ENCODE data around the gene FGD4.

The FGD4 gene

DNA sequence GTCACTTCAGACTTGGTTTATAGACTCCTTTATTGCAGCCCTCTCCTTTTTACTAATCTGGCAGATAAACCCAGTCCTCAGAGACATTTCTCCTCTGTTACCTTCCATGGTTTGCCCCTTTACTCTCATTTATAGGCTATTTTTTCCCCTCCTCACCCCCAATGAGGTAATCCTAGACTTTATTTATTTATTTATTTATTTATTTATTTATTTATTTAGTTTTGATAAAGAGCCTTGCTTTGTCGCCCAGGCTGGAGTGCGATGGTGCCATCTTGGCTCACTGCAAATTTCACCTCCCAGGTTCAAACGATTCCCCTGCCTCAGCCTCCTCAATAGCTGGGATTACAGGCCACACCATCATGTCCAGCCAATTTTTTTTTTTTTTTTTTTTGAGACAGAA is 8.4 kb downstream of the FGD4 start:
- no peak for FAIRE-seq

DNA sequence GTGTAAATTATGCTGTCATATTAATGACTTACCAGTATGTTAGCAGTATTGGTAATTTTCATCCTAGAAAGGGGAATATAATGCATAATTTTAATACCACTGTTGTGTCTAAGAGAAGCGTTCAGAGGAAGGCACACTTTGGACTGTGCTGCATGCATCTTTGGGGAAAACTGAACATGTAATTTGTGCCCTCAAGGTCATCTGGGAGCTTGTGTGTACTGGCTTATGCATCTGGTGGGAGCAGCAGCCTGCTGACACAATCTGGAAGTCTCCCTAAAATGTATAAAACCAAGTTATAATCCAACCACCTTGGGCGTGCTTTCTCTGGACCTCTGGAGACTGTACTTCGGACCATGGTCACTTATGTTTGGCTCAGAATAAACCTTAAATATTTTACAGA is 14.1 kb downstream of the FGD4 start:
- no peak for FAIRE-seq

DNA sequence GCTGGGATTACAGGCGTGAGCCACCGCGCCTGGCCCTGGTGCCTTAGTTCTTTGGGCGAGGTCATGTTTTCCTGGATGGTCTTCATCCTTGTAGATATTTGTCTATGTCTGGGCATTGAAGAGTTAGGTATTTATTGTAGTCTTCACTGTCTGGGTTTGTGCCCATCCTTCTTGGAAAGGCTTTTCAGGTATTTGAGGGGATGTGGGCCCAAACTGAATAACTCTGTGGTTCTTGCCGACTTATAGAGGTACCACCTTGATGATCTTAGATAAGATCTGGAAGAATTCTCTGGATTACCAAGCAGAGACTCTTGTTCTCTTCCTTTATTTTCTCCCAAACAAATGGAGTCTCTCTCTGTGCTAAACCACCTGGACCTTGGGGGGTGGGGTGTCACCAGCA is 18.9 kb downstream of the FGD4 start:
- FAIRE-seq: no peak

DNA sequence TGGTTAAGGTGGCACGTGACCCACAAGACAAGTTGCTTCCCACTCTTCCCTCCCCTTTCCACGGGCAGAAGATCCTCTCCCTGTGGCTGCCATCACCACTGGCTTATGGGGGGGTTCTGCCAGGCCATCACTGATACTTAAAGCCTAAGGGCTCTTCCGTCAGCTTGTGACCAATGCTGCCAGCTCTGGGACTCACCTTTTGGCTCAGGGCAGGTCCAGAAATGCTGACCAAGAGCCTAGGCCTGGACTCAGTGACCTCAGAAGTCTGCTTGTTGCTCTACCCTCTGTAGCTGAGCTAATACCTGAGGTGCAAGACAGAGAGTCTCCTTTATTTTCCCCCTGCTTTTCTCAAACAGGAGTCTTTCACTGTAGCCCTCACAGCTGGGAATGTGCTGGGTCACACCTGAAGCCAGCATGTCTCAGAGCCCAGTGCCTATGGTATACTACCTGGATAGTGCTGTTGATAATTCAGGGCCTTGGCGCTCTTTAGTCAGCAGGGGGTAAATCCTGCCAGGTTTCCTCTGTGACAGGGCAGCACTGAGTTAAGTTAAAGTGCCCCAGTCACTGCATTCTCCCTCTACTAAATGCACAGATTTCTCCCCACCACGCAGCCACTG is 19.7 kb downstream of the FGD4 start:
- FAIRE-seq: no peak

DNA sequence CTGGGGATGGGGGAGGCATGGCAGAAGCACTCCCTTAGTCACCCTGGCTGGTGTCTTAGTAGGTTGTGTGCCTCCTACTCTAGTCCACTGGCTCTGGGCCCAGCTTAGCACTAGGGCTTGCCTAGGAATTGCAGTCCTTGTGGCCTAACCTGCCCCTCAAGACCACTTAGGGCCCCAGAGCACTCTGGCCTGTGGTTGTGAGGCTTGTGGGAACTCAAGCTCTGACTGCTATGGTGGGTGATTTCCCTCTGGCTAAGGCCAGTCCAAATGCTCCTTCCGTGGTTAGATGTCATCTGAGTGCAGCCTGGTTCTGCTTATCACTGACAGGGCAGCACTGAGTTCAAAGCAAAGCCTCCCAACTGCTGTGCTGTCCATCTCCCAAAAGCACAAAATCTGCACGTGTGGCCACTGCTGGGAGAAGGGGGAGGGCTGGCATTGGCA is 20.2 kb downstream of the FGD4 start:
- FAIRE-seq: no peak

DNA sequence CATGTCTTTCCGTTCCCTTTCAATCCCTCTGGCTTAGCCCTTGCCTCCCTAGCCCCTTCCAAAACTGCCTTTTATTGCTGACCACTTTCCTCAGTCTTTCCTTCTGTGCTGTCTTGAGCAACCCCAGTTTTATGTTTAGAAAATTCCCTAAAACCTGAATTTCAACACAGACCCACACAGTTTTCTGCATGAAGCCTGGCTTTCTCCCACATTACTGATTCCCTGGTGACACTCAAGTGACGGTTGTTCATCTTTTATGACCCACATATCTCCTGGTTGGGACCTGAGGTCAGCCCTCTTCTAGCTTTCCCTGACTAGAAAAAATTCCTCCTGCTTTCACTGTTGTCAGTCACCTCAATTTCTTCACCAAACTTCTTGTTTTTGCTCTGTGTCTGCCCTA is 21.0 kb downstream of the FGD4 start:
- FAIRE-seq: no peak

DNA sequence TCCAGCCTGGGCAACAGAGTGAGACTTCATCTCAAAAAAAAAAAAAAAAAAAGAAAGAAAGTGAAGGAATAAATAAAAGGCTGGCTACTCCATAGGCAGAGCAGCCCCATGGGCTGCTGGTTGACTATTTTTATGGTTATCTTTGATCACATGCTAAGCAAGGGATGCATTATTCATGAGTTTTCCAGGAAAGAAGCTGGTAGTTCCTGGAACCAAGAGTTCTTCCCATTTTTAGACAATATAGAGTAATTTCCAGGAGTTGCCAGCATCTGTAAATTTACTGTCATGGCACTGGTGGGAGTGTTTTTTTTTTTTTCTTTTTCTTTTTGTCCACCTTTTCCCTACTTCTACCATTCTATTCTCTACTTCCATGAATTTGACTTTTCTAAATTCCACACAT is 24.2 kb downstream of the FGD4 start:
- FAIRE-seq: no peak

DNA sequence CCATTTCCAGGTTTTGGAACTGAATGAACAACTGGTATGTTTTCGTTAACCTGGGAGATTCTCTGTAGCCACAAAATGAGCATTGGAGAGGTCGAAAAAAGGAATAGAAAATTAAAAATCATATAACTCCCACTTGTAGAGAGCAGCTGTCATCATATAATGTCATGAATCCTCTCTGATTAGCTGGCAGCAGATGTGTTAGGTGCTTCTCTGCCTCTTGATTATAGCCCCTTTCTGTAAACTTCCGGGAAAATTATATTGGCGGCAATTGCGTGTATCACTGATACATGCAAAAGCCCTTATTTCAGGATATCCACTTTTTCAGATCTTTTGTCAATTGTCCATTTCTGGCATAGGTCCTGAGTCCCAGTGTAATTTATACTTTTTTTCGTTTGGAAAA is 31.7 kb downstream of the FGD4 start:
- FAIRE-seq: no peak

DNA sequence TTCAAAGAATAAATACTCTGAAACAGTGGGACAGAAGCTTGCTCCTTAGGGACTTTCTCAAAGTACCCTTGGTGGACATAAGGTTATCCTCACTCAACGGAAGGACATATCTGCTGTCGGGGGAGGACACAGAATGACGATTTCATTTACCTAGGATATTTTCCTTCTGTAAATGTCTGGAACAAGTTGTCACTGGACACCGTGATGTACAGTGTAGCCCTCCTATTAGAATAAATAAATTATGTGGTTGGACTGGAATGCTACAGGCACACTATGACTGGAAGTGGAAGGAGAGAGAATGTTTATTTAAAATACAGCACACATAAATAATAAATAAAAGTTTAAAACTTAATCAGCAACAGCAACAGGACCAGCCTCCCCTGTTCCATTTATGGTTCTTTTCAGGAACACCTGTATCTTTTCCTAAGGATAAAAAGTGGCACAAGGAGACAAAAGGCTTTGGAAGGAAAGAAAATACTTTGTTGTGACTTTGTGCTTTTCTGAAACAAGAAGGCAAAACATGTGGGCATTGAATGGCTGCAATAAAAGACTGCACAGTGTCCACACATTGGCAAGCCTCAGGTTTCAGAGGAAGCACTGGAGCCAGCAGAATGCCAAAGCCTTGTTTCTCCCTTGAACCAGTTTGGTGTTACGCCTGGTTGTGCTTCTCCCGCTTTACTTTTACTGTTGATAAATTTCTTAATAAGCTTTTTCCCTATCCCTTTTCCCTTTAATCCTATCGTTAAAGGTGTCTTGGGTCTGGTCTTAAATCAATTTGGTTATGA is 36.8 kb downstream of the FGD4 start:
- no peak for FAIRE-seq

DNA sequence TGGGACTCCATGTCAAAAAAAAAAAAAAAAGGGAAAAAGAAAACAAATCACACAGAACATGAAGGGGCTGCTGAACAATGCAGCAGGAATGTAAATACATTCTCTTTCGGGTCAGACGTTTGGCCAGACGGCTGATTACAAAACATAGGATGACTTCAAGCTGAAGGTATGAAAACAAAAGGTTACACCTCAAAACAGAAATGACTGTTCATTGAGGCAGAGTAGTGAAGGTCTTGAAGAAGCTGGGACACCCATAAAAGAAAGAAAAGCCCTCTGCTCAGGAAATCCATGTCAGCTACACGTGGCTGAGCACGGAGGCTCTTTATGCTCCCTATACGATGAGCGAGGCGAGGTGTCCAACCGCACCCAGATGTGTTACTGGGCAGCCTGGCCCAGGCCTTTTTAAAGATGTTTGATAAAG is 37.7 kb downstream of the FGD4 start:
- no peak for FAIRE-seq

DNA sequence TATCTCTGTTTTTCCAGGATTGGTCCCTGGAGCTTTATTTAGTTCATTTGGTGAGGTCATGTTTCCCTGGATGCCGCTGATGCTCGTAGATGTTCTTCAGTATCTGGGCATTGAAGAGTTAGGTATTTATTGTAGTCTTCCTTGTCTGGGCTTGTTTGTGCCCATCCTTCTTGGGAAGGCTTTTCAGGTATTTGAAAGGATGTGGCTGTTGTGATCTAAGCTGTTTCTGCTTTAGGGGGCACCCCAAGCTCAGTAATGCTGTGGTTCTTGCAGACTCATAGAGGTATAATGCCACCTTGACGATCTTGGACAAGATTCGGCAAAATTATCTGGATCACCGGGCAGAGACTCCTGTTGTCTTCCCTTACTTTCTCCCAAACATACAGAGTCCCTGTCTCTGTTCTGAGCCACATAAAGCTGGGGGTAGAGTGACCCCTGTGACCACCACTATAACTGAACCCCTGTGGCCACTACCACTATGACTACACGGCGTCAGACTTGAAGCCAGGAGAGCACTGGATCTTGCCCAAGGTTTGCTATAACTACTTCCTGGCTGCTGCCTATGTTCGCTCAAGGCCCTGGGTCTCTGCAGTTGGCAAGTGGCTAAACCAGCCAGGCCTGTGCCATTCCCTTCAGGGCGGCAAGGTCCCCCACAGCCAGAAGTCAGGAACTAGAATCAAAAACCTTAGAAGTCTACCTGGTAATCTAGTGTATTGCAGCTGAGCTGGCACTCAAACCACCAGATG is 40.9 kb downstream of the FGD4 start:
- FAIRE-seq: no peak

DNA sequence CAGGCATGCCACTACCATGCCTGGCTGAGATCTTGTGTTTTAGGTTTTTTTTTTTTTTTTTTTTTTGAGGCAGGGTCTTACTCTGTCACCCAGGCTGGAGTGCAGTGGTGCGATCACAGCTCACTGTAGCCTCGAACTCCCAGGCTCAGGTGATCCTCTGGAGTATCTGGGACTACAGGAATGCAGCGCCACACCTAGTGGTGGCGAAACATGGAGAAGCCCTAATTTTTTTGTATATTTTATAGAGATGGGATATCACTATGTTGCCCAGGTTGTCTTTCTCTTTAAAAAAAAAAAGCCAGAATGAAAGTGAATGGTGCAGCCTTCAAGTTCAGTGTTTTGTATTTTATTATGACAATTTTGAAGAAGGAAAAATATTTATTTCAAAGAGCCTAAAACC is 44.1 kb downstream of the FGD4 start:
- FAIRE-seq: no peak

DNA sequence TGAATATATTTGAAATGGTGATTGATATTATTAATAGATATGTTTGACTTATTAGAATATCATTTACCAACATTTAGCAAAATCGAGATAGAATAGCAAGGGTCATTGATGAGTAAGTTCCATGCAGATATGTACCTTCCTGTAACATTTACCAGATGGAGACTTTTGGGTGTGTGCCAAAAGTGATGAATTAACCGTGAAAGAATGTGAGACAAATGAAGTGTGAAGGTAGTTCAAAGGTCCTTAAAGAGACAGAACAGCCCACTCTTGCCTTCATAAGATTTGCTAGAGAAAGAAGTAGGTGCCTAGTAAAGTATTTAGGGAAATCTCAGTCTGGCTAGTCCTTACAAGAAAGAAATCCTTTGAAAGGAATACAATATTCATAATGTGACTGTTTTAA is 45.5 kb downstream of the FGD4 start:
- FAIRE-seq: no peak

DNA sequence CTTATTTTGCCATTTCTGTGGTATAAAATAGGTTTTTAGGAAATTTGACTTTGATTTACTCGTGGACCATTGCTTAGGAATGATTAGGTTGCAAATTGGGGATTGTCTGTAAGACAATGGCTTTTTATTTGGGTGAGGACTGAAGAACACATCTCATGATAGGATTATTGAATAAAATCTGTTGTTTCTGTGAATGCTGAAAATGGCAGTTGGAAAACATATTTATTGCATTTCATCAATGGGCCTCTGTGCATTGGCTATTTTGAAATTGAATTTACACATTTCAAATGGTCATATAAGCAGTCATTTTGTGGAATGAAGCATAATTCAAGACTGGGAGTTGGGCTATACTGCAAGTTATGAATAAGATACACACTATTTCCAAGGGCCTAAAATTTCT is 46.0 kb downstream of the FGD4 start:
- no peak for FAIRE-seq

DNA sequence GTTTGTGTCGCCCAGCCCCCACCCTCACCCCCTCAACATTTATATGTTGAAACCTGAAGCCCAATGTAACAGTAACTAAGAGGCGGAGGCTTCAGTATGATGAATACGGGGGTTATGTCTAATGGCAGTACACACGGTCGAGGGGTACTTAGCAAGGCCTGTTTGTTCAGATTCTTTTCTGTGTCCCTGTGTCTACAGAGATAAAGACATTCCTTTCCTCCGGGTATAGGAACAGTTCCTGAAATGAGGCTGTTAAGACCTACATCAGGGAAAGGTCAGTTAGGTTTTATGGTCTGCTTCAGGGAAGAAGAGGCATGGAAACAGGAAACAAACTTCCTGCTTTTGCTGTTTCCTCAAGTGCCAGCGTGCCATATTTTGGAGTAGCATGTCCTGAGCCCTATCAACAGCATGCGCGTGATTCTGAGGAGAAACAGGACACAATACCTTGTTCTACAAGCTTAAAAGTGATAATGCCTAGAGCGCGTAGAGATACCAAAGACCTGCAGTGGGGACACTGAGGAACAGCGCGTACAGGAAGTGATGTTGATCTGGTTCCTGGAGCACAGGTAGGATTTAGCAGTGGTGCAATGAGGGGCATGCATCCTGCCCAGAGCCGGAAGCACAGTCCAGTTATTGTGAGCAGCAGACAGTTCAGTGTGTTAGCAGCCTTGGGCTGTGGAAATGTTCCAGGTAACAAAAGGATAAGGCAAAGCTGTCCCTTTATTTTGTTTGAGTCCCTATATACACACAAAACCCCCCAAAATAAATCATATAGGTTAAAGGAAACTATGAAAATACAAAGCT is 47.2 kb downstream of the FGD4 start:
- FAIRE-seq: no peak

DNA sequence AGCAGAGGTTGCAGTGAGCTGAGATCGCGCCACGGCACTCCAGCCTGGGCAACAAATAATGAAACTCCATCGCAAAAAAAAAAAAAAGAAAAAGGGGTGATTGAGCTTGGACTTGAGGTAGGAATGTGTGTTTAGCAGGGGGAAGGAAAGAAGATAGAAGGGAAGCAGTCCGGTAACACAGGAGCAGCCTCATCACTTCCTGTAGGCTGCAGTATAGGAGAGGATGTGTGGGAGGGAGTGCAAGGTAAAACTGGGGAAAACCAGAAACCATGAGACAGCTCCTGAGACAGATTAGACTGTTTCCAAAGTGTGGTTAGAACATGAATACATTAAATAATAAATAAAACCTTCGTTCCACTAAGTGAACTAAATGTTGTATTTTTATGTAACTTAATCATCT is 49.2 kb downstream of the FGD4 start:
- FAIRE-seq: no peak

DNA sequence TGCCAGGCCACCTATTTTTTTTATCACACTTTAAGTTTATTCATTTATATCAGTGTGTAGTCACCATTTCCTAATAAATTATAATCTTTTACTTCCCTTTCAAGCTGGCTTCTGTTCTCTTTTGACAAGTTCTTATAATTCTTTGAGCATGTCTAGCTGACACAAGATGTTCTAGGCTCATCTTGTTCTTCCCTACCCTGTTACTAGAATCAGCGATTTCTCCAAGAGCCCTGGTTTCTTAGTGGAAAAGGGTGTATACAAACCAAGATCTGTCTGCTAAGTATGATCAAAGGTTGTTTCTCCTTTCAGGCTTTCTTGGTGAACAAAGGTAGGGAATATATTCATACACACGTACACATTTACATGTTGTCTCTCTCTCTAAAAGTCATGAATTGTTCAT is 51.0 kb downstream of the FGD4 start:
- FAIRE-seq: no peak

DNA sequence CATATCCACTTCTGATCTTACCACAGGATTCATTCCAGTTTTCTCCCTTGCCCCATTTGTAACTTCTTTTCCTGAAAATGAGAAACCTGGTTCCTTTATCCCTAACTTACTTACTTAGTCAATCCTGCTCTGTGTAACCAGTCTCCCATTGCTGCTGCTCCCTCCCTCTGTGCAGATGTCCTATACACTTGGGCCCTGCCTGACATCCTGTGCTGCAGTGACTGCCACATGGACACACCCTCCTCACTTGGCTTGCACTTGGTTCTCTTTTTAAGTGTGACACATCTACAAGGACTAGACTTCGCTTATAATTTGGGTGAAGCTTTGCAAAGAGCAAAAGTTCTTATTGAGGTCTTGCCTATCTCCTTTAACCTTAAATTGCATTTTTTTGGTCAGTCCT is 51.4 kb downstream of the FGD4 start:
- no peak for FAIRE-seq

DNA sequence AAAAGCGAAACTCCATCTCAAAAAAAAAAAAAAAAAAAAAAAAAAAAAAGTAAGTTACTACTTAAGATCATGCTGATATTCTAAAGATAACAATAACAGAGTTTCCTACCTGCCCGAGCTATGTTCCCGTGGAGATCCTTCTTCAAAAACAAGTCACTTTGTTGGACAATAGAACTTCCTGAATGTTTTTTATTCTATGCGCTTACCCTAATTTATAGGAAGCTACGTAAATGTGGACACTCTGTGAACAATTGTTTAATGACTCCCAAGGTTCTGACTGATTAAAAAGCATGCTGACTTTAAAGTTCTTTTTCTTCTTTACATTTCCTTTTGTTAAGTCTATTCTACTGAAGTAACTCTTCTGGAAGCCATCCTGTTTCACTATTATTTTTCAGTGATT is 52.5 kb downstream of the FGD4 start:
- no peak for FAIRE-seq

DNA sequence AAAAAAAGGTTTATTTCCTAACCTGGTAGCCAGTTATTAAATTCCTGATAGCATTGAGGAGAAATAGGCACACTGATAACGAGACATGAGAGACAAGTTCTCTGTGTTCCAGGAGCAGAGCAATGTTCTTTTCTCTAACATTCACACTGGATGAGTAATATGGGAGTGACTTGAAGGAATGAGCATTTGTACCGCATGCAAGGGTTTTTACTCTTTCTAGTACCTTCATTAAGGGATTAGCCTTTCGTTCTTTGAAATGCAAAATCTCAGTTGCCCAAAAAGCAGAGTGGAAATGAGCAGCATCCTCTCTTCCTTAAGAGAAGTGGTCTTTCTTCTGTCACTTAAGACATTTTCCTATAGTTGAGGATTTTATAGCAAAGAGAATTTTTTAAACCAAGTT is 54.7 kb downstream of the FGD4 start:
- no peak for FAIRE-seq

DNA sequence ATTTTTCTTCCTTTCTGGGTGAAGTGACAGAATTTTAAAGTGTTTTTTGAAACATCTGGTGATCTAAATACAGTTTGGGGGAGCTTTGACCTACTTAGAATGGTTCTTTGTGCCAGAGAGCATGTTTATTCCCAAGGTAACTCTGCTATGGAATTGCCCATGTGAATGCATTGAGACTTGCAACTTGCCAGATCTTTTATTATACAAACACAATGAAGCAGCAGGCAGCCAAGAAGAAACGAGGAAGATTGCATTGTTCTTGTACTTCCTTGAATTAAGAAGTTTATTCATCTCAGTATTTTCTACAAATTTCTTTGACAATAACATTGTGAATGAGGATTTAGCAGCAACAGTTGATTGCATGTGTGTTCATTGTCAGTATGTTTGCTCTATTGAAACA is 55.5 kb downstream of the FGD4 start:
- FAIRE-seq: no peak

DNA sequence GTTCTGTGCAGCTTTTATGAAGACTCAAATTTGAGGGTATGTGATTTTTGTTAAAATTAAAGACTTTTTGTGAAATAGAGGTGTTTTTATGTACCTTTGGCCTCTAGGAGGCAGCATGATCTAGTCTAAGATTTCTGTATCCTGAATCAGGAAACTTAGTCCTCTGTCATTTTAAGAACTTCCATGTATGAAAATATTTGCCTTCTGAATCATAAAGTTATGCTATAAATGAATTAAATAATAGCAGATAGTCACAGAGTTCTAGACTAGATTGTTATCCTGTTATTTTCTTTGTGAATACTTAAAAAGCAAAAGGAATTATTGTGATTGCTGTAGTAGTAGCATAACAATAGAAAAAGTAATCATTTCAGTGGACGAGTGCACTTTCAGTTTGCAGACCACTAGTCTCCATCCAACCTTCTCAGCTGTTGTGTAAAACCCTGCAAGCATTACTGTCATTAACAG is 56.3 kb downstream of the FGD4 start:
- peak; percentile 95 for FAIRE-seq
